H9 (cell line): ENCODE results near the gene GBE1. TPM values are rescaled to one million over a fixed set of nuclear protein-coding genes. Genes with fewer than 3 reads are reported as not detected.

Experiments
- DNase-seq: peaks from one replicate; pipeline ENCODE4 v3.0.0-alpha.2; 2017
- H2AFZ ChIP-seq: one replicate; pipeline ENCODE4 v1.6.1; 2013; ENCODE audit warnings: mild to moderate bottlenecking, low read length, control low read depth, moderate library complexity
- H2AK5ac ChIP-seq: 2 replicates; pipeline ENCODE4 v1.6.1; 2013; ENCODE audit warnings: low read length, control low read depth, mixed read lengths; ENCODE audit not compliant: insufficient read length
- H2BK120ac ChIP-seq: one replicate; pipeline ENCODE4 v1.6.1; 2013; ENCODE audit warnings: low read depth, mild to moderate bottlenecking, low read length, control low read depth, inconsistent platforms; ENCODE audit not compliant: poor library complexity, severe bottlenecking
- H2BK12ac ChIP-seq: 2 replicates; pipeline ENCODE4 v1.6.1; 2013; ENCODE audit warnings: low read length, control low read depth, mixed read lengths, low read depth; ENCODE audit not compliant: insufficient read length
- H2BK15ac ChIP-seq: 2 replicates; pipeline ENCODE4 v1.6.1; 2013; ENCODE audit warnings: low read depth, low read length, control low read depth
- H2BK20ac ChIP-seq: one replicate; pipeline ENCODE4 v1.6.1; 2013; ENCODE audit warnings: low read depth, mild to moderate bottlenecking, low read length, control low read depth, inconsistent platforms; ENCODE audit not compliant: poor library complexity, severe bottlenecking
- H2BK5ac ChIP-seq: 2 replicates; pipeline ENCODE4 v1.6.1; 2013; ENCODE audit warnings: low read length, control low read depth, mixed read lengths; ENCODE audit not compliant: insufficient read length
- H3K14ac ChIP-seq: 2 replicates; pipeline ENCODE4 v1.6.1; 2013; ENCODE audit warnings: low read length, control low read depth; ENCODE audit not compliant: insufficient read depth
- H3K18ac ChIP-seq: 2 replicates; pipeline ENCODE4 v1.6.1; 2013; ENCODE audit warnings: low read depth, mild to moderate bottlenecking, mixed read lengths, low read length, control low read depth; ENCODE audit not compliant: insufficient read length
- H3K23ac ChIP-seq: 2 replicates; pipeline ENCODE4 v1.6.1; 2013; ENCODE audit warnings: low read length, control low read depth, mixed read lengths, low read depth; ENCODE audit not compliant: insufficient read length
- H3K23me2 ChIP-seq: 2 replicates; pipeline ENCODE4 v1.6.1; 2013; ENCODE audit warnings: low read depth, mild to moderate bottlenecking, mixed read lengths, low read length, control low read depth; ENCODE audit not compliant: insufficient read length, poor library complexity, severe bottlenecking
- H3K27ac ChIP-seq: 2 replicates; pipeline ENCODE4 v1.5.1; 2013; ENCODE audit warnings: low read length, control low read depth, mixed read lengths, low read depth; ENCODE audit not compliant: insufficient read length
- H3K27me3 ChIP-seq: 2 replicates; pipeline ENCODE4 v1.6.1; 2013; ENCODE audit warnings: low read length, control low read depth, inconsistent platforms; ENCODE audit not compliant: insufficient read depth
- H3K4ac ChIP-seq: 2 replicates; pipeline ENCODE4 v1.6.1; 2013; ENCODE audit warnings: low read depth, mild to moderate bottlenecking, control low read depth, inconsistent platforms, low read length, moderate library complexity
- H3K4me1 ChIP-seq: 2 replicates; pipeline ENCODE4 v1.6.1; 2013; ENCODE audit warnings: low read length, control low read depth, inconsistent platforms; ENCODE audit not compliant: insufficient read depth
- H3K4me2 ChIP-seq: 2 replicates; pipeline ENCODE4 v1.6.1; 2013; ENCODE audit warnings: low read length, control low read depth, mixed read lengths; ENCODE audit not compliant: insufficient read length, insufficient read depth
- H3K56ac ChIP-seq: 2 replicates; pipeline ENCODE4 v1.6.1; 2013; ENCODE audit warnings: low read depth, mild to moderate bottlenecking, mixed read lengths, low read length, control low read depth; ENCODE audit not compliant: insufficient read length
- H3K79me1 ChIP-seq: 2 replicates; pipeline ENCODE4 v1.6.1; 2013; ENCODE audit warnings: low read depth, mild to moderate bottlenecking, moderate library complexity, low read length, control low read depth, inconsistent platforms; ENCODE audit not compliant: insufficient read depth, poor library complexity, severe bottlenecking
- H3K79me2 ChIP-seq: 2 replicates; pipeline ENCODE4 v1.6.1; 2013; ENCODE audit warnings: low read length, control low read depth, inconsistent platforms; ENCODE audit not compliant: insufficient read depth
- H3K9ac ChIP-seq: 2 replicates; pipeline ENCODE4 v1.6.1; 2013; ENCODE audit warnings: low read length, control low read depth, mixed read lengths; ENCODE audit not compliant: insufficient read length; ENCODE audit errors: extremely low read depth
- H3K9me3 ChIP-seq: one replicate; pipeline ENCODE4 v1.6.1; 2013; ENCODE audit warnings: low read depth, low read length, inconsistent platforms; ENCODE audit not compliant: control insufficient read depth
- H3T11ph ChIP-seq: one replicate; pipeline ENCODE4 v1.6.1; 2013; ENCODE audit warnings: mild to moderate bottlenecking, low read length, control low read depth, inconsistent platforms
- H4K20me1 ChIP-seq: one replicate; pipeline ENCODE4 v1.6.1; 2013; ENCODE audit not compliant: control insufficient read depth, insufficient read length, insufficient read depth
- H4K5ac ChIP-seq: 2 replicates; pipeline ENCODE4 v1.6.1; 2013; ENCODE audit warnings: low read depth, mild to moderate bottlenecking, mixed read lengths, low read length, control low read depth; ENCODE audit not compliant: insufficient read length
- H4K8ac ChIP-seq: replicated peaks from 2 replicates; pipeline ENCODE4 v1.6.1; 2013; ENCODE audit warnings: low read length, control low read depth, mixed read lengths, low read depth; ENCODE audit not compliant: insufficient read length
- H4K91ac ChIP-seq: 2 replicates; pipeline ENCODE4 v1.6.1; 2013; ENCODE audit warnings: low read depth, mild to moderate bottlenecking, moderate library complexity, mixed read lengths, low read length, control low read depth; ENCODE audit not compliant: insufficient read length
- H3K27ac Mint-ChIP-seq, 3 experiments: 2 replicates in 2 of 3; 3 replicates in 1 of 3; pipeline ENCODE4 v1.8.0; 2020 to 2021; ENCODE audit warnings: mixed read lengths in 3 of 3, mild to moderate bottlenecking in 1 of 3, moderate library complexity in 1 of 3
- H3K27me3 Mint-ChIP-seq: 2 replicates; pipeline ENCODE4 v1.8.0; 2021; ENCODE audit warnings: low read depth, mild to moderate bottlenecking, moderate library complexity, mixed read lengths
- H3K36me3 Mint-ChIP-seq, 3 experiments: 2 replicates in 2 of 3; 3 replicates in 1 of 3; pipeline ENCODE4 v1.8.0; 2020 to 2021; ENCODE audit warnings: low read depth in 3 of 3, mixed read lengths in 3 of 3; ENCODE audit not compliant: insufficient read depth in 1 of 3
- H3K4me1 Mint-ChIP-seq, 2 experiments: 2 replicates each; pipeline ENCODE4 v1.8.0; 2020; ENCODE audit warnings: mixed read lengths in 2 of 2
- H3K4me3 Mint-ChIP-seq, 2 experiments: 2 replicates in 1 of 2; 3 replicates in 1 of 2; pipeline ENCODE4 v1.8.0; 2020 to 2021; ENCODE audit warnings: mild to moderate bottlenecking in 2 of 2, mixed read lengths in 2 of 2, moderate library complexity in 1 of 2
- H3K9me3 Mint-ChIP-seq, 2 experiments: 2 replicates in 1 of 2; 3 replicates in 1 of 2; pipeline ENCODE4 v1.8.0; 2020; ENCODE audit warnings: mild to moderate bottlenecking in 2 of 2, mixed read lengths in 2 of 2, moderate library complexity in 1 of 2
- CTCF ChIP-seq: fragments of 200-600 bp; sonication (generic); conservative IDR thresholded peaks from 3 replicates; pipeline ENCODE4 v1.8.0; 2021; ENCODE audit warnings: antibody characterized with exemption, mild to moderate bottlenecking
- total RNA-seq: library from RNA; stranded (reverse); gene quantifications from 2 replicates; pipeline ENCODE4 v1.2.1, GENCODE V29; 2021

GBE1 gene
- total RNA-seq, 1 experiment from 2014 or later, result 13.8 TPM

DNA sequence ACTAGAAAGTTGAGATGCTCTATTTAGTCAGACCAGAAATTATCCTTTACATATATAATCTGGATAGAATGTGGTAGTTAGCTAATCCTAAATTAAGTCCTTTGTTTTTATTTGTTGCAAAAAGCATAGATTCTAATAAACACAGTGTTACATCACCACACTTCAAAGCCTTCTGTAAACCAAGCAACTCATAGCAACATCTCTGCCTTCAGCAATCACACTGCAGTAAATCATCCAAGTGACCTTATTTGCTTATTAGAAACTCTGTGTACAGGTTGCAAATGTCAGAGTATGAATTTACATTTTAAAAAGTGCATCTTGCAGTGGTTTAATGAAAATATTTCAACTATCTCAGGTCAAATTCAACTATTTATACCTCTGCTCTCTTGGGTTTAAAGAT lies 242.5 kb downstream of the GBE1 start:
- Histone ChIP-seq H2BK15ac (no peak overlapping the region), H3K27ac (no peak overlapping the region), H2BK120ac (no peak overlapping the region), H4K8ac (no peak overlapping the region), H3K23me2 (no peaks in the 10 kb centered on the region), H4K5ac (no peak overlapping the region), H3K79me1 (no peaks in the 10 kb centered on the region), H3T11ph (no peak overlapping the region), H4K20me1 (no peaks in the 10 kb centered on the region), H3K9me3 (no peaks in the 10 kb centered on the region), H2BK20ac (no peak overlapping the region), H2AK5ac (no peak overlapping the region), H3K27me3 (no peaks in the 10 kb centered on the region), H3K9ac (no peak overlapping the region), H3K14ac (no peak overlapping the region), H4K91ac (no peak overlapping the region), H3K56ac (no peak overlapping the region), H3K4ac (no peak overlapping the region), H2BK12ac (no peak overlapping the region), H2AFZ (no peak overlapping the region), H3K4me1 (no peaks in the 10 kb centered on the region), H3K79me2 (no peaks in the 10 kb centered on the region), H3K18ac (no peak overlapping the region), H2BK5ac (no peak overlapping the region), H3K23ac (no peak overlapping the region), H3K4me2 (no peak overlapping the region)
- Mint-ChIP-seq H3K4me3 (no peak overlapping the region), H3K9me3 (no peaks in the 10 kb centered on the region), H3K4me1 (no peaks in the 10 kb centered on the region), H3K36me3 (no peaks in the 10 kb centered on the region), H3K27me3 (no peaks in the 10 kb centered on the region), H3K27ac (no peak overlapping the region)
- TF ChIP-seq CTCF, result no peak
- no peak for DNase-seq
